OCI-M1 (cell line): ENCODE measurements around the gene MED15.
A peak's percentile ranks its signal among the peaks of the same experiment; 100 is the strongest.
"Not testable (repeated sequence)": the region's sequence is repeated elsewhere in the genome, so short reads cannot be mapped to it uniquely, and the experiment has no call there.

Experiments
- DNase-seq: peaks from one replicate; lab custom pipeline; 2025; lab: John Stamatoyannopoulos, UW

The MED15 gene

GRCh38 chr22:20532256-20532993 is 25.0 kb downstream of the MED15 start:
- no peak for DNase-seq

GRCh38 chr22:20533095-20533878 is 25.9 kb downstream of the MED15 start:
- no peak for DNase-seq

- DNase-seq, result no peak
Observed at GRCh38 chr22:20533879-20534265, 26.5 kb downstream of the MED15 start.

- no peak for DNase-seq
Observed at GRCh38 chr22:20536590-20537324, 29.3 kb downstream of the MED15 start.

- no peak for DNase-seq
Observed at GRCh38 chr22:20537325-20537756, 29.9 kb downstream of the MED15 start.

- no peak for DNase-seq
Observed at GRCh38 chr22:20537983-20538382, 30.6 kb downstream of the MED15 start.

- DNase-seq, result not testable (repeated sequence)
Observed at GRCh38 chr22:20538875-20539274, 31.5 kb downstream of the MED15 start.

- no peak for DNase-seq
Observed at GRCh38 chr22:20542055-20542454, 34.6 kb downstream of the MED15 start.

GRCh38 chr22:20542736-20543135 is 35.3 kb downstream of the MED15 start:
- no peak for DNase-seq

GRCh38 chr22:20545318-20545634 is 37.9 kb downstream of the MED15 start:
- not testable (repeated sequence) for DNase-seq

- DNase-seq, result peak; percentile 29
Observed at GRCh38 chr22:20545681-20546521, 38.5 kb downstream of the MED15 start.

- no peak for DNase-seq
Observed at GRCh38 chr22:20546541-20546950, 39.1 kb downstream of the MED15 start.

GRCh38 chr22:20547029-20547428 is 39.6 kb downstream of the MED15 start:
- no peak for DNase-seq

GRCh38 chr22:20548806-20549205 is 41.4 kb downstream of the MED15 start:
- no peak for DNase-seq

GRCh38 chr22:20549232-20549841 is 41.9 kb downstream of the MED15 start:
- peak; percentile 53 for DNase-seq

GRCh38 chr22:20550057-20550817 is 42.8 kb downstream of the MED15 start:
- DNase-seq, result no peak

GRCh38 chr22:20550851-20551744 is 43.7 kb downstream of the MED15 start:
- no peak for DNase-seq

- DNase-seq, result no peak
Observed at GRCh38 chr22:20551805-20552442, 44.5 kb downstream of the MED15 start.
